ENCODE measurements around the gene NTNG1. TPM values are rescaled to one million over a fixed set of nuclear protein-coding genes. Genes with fewer than 3 reads are reported as not detected.

The NTNG1 gene
- total and polyA plus RNA-seq, 2 of the 8 experiments (the other 6 are each of a cell fraction or from before 2014, with no cell fraction given) = 1.2 to 4.1 TPM

- Histone ChIP-seq H2BK12ac (ENCODE audit: low read depth, low read length) (peak overlapping the region; percentile 77; the same call in 1 of the 2 replicates), H3K9me3 (ENCODE audit: insufficient read depth in 2 of 2, low read depth in 1 of 2, low read length in 1 of 2) (no peaks in the 10 kb centered on the region), H3K27ac (ENCODE audit: low read depth, low read length) (no peak overlapping the region), H3K56ac (replicated peaks; ENCODE audit: insufficient read length, low read depth, low read length) (no peak overlapping the region), H3K9ac (replicated peaks in 1 of 4; ENCODE audit: extremely low read depth in 1 of 4, low read depth in 3 of 4, low read length in 3 of 4) (no peak overlapping the region), H2BK5ac (ENCODE audit: low read depth, low read length) (peak overlapping the region; percentile 61; the same call in 1 of the 2 replicates), H3K4me2 (ENCODE audit: insufficient read depth in 1 of 2, low read depth in 2 of 2, low read length in 2 of 2) (peak overlapping the region in 1 of 2 experiments; percentile 63; a peak in 2 of 4 replicates), H3K23me2 (ENCODE audit: low read depth, low read length) (peaks cover 3% of the 10 kb centered on the region; the same call in 1 of the 2 replicates), H4K20me1 (replicated peaks in 1 of 2; ENCODE audit: control insufficient read depth in 1 of 2, insufficient read depth in 2 of 2, low read length in 2 of 2) (no peaks in the 10 kb centered on the region), H2AFZ (ENCODE audit: low read length) (peak overlapping the region; percentile 24; the same call in 1 of the 2 replicates), H4K5ac (ENCODE audit: insufficient read length, low read depth, low read length) (no peak overlapping the region), H4K8ac (ENCODE audit: extremely low read depth, insufficient read depth, low read length) (no peak overlapping the region), H3K4me1 (replicated peaks in 1 of 4; ENCODE audit: control insufficient read depth in 3 of 4, insufficient read depth in 4 of 4, low read length in 3 of 4) (peaks cover 0 to 12% (median 7%) of the 10 kb centered on the region in 4 experiments; a peak in 6 of 7 replicates), H4K91ac (replicated peaks; ENCODE audit: insufficient read length, low read length) (peak overlapping the region; percentile 7), H2BK120ac (replicated peaks; ENCODE audit: low read depth, low read length) (no peak overlapping the region), H3K18ac (ENCODE audit: extremely low read depth, low read length) (no peak overlapping the region), H3K4me3 (ENCODE audit: extremely low read depth in 1 of 4, insufficient read depth in 2 of 4, low read depth in 3 of 4, low read length in 4 of 4) (no peak overlapping the region), H2BK15ac (ENCODE audit: low read length) (no peak overlapping the region), H3K27me3 (replicated peaks in 1 of 4; ENCODE audit: control insufficient read depth in 3 of 4, extremely low read depth in 1 of 4, insufficient read depth in 3 of 4, low read length in 3 of 4) (no peaks in the 10 kb centered on the region), H3K79me1 (ENCODE audit: low read depth, low read length) (no peaks in the 10 kb centered on the region), H3K79me2 (ENCODE audit: control insufficient read depth in 1 of 2, insufficient read depth in 2 of 2, low read length in 2 of 2) (no peaks in the 10 kb centered on the region), H3K4ac (replicated peaks; ENCODE audit: insufficient read length, low read depth, low read length) (no peak overlapping the region), H2BK20ac (ENCODE audit: low read length) (no peak overlapping the region), H3K14ac (ENCODE audit: insufficient read length) (no peak overlapping the region), H2AK5ac (ENCODE audit: low read depth, low read length) (no peak overlapping the region; the same call in 1 of the 2 replicates), H3K36me3 (ENCODE audit: control insufficient read depth in 2 of 4, insufficient read depth in 4 of 4, low read length in 3 of 4) (no peaks in the 10 kb centered on the region), H3K23ac (ENCODE audit: insufficient read length) (no peak overlapping the region)
- ChIA-PET CTCF (ENCODE audit: partially characterized antibody) (interaction anchor here (1.0 to 2.7 kb wide), 6 partner anchors 8 to 82 kb away, joined by 4 to 19 read pairs (median 10); no protein-coding TSS in a partner anchor), POLR2A (ENCODE audit: partially characterized antibody) (no interaction called here)
- WGBS, 2 experiments (ENCODE audit: extremely low coverage in 1 of 2, insufficient coverage in 1 of 2, insufficient read length in 1 of 2, insufficient replicate concordance in 2 of 2, low coverage in 1 of 2, low lambda C conversion rate in 2 of 2, missing lambda C conversion rate in 1 of 2) = 44% methylated on average over 1 of the region's 1 CpG; no CpG with 5 or more reads in 1 of the 2 experiments
- peak; percentile 72 for FAIRE-seq
- TF ChIP-seq TCF12 (IDR thresholded peaks at IDR 0.05; ENCODE audit: low read depth, low read length) (0 out of 2 replicates have a peak, but pooled peaks have one; percentile 78), KDM1A (IDR thresholded peaks at IDR 0.05; ENCODE audit: borderline replicate concordance, low read length) (no peak), SIN3A (conservative IDR thresholded peaks at IDR 0.05 in 1 of 2, IDR thresholded peaks at IDR 0.05 in 1 of 2; ENCODE audit: low read depth in 1 of 2, low read length in 2 of 2) (no peak), SP1 (IDR thresholded peaks at IDR 0.05; ENCODE audit: low read depth, low read length) (0 out of 2 replicates have a peak, but pooled peaks have one; percentile 39), TEAD4 (IDR thresholded peaks at IDR 0.05; ENCODE audit: low read depth, low read length) (peak; percentile 93), TAF7 (optimal IDR thresholded peaks at IDR 0.05; ENCODE audit: borderline replicate concordance, low read depth, low read length) (no peak), RFX5 (IDR thresholded peaks at IDR 0.05; ENCODE audit: borderline replicate concordance, low read depth, low read length) (no peak)
- TF ChIP-seq, protein P1, sequence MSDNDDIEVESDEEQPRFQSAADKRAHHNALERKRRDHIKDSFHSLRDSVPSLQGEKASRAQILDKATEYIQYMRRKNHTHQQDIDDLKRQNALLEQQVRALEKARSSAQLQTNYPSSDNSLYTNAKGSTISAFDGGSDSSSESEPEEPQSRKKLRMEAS (IDR thresholded peaks at IDR 0.05) = no peak
- DNase-seq (ENCODE audit: low read depth in 1 of 2, low spot score in 2 of 2) = no peak
Measured at GRCh38 chr1:107195476-107195875, 54.6 kb downstream of the NTNG1 start.
